Right lobe of liver (tissue), 6 donors: ENCODE results near the gene MYO3B. TPM values are rescaled to one million over a fixed set of nuclear protein-coding genes. Genes with fewer than 3 reads are reported as not detected.
A peak's percentile ranks its signal among the peaks of the same experiment; 100 is the strongest.

ENCODE experiments used
- ATAC-seq, 4 donors: fragments of 200-7000 bp; cut with Tn5 transposase; one replicate each; pipeline ENCODE4 v1.9.1; 2020; ENCODE audit warnings: mild to moderate bottlenecking in 4 of 4, moderate library complexity in 4 of 4
- DNase-seq, 3 donors: peaks; one replicate each; pipeline ENCODE4 v3.0.0-alpha.2; 2020
- H3K27ac ChIP-seq, 3 donors: fragments of 200-600 bp; one replicate each; pipeline ENCODE4 v1.8.0; 2022
- H3K27me3 ChIP-seq, 2 donors: fragments of 200-600 bp; one replicate each; pipeline ENCODE4 v1.8.0; 2022
- H3K36me3 ChIP-seq, 4 donors: fragments of 200-600 bp; sonication (generic) in 1 of 4; one replicate each; pipeline versions ENCODE4 v1.5.1 to v1.8.0; 2017 to 2022; ENCODE audit warnings: control low read depth in 1 of 4
- H3K4me1 ChIP-seq, 4 donors: fragments of 200-600 bp; sonication (generic) in 1 of 4; one replicate each; pipeline versions ENCODE4 v1.5.1 to v1.8.0; 2017 to 2022; ENCODE audit warnings: control low read depth in 1 of 4
- H3K4me3 ChIP-seq, 3 donors: fragments of 200-600 bp; one replicate each; pipeline ENCODE4 v1.8.0; 2022
- H3K9me3 ChIP-seq, 4 donors: fragments of 200-600 bp; sonication (generic) in 1 of 4; one replicate each; pipeline versions ENCODE4 v1.5.1 to v1.8.0; 2017 to 2022; ENCODE audit warnings: control low read depth in 1 of 4
- POLR2A ChIP-seq: fragments of 450-650 bp; IDR thresholded peaks from one replicate; pipeline ENCODE4 v1.6.1; 2017; ENCODE audit warnings: antibody characterized with exemption, mild to moderate bottlenecking
- WGBS: methylation state at CpG from one replicate; pipeline ENCODE4 v1.1.6; 2018; ENCODE audit warnings: low coverage, low lambda C conversion rate; ENCODE audit not compliant: insufficient coverage; ENCODE audit errors: missing lambda C conversion rate; 5-methylcytosine and 5-hydroxymethylcytosine counted together
- intact Hi-C, 2 donors: fragments of 100-400 bp; cut with DNase I; formaldehyde crosslinking; loops; one replicate each; pipeline versions ENCODE4 v1.11.2 to v1.14.1; 2022
- total RNA-seq, 6 experiments: library from RNA; depleted of rRNA in 2 of 6; stranded (reverse); fragments of >200 nt in 2 of 6; fragmentation: NEBNext Ultra II Directional in 3 of 6; extraction: Animal tissue kit (Norgen Biotek cat#: 25700) in 3 of 6; gene quantifications; one replicate each; pipeline versions ENCODE4 v1.1.0 to v1.2.4, GENCODE V29; 2016 to 2023
- TF ChIP-seq, protein P1 (sequence below), 4 donors: fragments of 200-600 bp in 3 of 4; fragments of 450-650 bp in 1 of 4; IDR thresholded peaks; one replicate each; pipeline versions ENCODE4 v1.5.1 to v1.8.0; 2016 to 2022; ENCODE audit warnings: antibody characterized with exemption in 4 of 4, mild to moderate bottlenecking in 2 of 4
- donor health status: DM: no; HTN: yes; CAD: no.
- donor health status: DM: no; HTN: no; CAD: no.
- donor health status: DM: no; HTN: no; CAD: no.
- donor health status: DM: no; HTN: yes; CAD: no.
- donor health status: DM: no; HTN: yes; CAD: no.

Gene MYO3B
- total RNA-seq, 6 experiments from 2014 or later, result 0.18 to 0.25 TPM; not detected in 4

DNA sequence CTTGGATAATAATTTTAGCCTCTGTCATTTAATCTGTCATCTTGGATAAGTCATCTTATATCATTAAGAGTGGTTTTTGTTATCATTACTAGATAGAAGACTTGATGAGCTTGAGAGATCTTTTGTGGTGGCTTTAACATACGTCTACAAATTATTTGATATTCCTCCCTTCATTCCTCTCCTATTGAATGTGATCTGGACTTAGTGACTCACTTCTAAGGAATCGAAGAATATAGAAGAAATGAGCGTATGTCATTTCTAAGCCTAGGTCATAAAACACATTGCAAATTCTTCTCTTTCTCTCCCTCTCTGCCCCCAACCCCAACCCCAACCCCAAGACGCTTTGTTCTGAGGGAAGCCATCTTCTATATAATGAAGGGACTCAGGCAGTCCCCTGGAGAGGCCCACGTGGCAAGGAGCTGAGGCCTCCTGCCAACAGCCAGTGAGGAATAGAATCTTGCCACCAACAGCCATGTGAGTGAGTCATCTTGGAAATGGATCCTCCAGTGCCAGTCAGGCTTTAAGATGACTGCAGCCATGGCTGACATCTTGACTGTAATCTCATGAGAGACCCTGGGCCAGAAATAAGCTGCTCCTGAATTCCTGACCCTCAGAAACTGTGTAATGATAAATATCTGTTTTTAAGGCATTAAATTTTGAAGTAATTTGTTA, 315.6 kb downstream of the MYO3B start:
- Histone ChIP-seq H3K9me3 (no peaks in the 10 kb centered on the region), H3K36me3 (no peaks in the 10 kb centered on the region), H3K27ac (no peak overlapping the region), H3K4me3 (no peak overlapping the region), H3K4me1 (no peaks in the 10 kb centered on the region), H3K27me3 (no peaks in the 10 kb centered on the region)
- intact Hi-C loops, result no loop called here
- no peak for ATAC-seq
- 66% methylated on average over 4 of the region's 5 CpGs for WGBS
- no peak for DNase-seq
- TF ChIP-seq, protein P1, sequence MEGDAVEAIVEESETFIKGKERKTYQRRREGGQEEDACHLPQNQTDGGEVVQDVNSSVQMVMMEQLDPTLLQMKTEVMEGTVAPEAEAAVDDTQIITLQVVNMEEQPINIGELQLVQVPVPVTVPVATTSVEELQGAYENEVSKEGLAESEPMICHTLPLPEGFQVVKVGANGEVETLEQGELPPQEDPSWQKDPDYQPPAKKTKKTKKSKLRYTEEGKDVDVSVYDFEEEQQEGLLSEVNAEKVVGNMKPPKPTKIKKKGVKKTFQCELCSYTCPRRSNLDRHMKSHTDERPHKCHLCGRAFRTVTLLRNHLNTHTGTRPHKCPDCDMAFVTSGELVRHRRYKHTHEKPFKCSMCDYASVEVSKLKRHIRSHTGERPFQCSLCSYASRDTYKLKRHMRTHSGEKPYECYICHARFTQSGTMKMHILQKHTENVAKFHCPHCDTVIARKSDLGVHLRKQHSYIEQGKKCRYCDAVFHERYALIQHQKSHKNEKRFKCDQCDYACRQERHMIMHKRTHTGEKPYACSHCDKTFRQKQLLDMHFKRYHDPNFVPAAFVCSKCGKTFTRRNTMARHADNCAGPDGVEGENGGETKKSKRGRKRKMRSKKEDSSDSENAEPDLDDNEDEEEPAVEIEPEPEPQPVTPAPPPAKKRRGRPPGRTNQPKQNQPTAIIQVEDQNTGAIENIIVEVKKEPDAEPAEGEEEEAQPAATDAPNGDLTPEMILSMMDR (IDR thresholded peaks at IDR 0.05), result no peak
- no peak for TF ChIP-seq POLR2A

GRCh38 chr2:170495896-170496295, 317.9 kb downstream of the MYO3B start:
- WGBS, result 25% methylated on average over 1 of the region's 1 CpG
- H3K27me3 ChIP-seq, result no peaks in the 10 kb centered on the region
- H3K36me3 ChIP-seq, result no peaks in the 10 kb centered on the region
- no peak overlapping the region for H3K27ac ChIP-seq
- no peaks in the 10 kb centered on the region for H3K4me1 ChIP-seq
- no peak for TF ChIP-seq POLR2A
- TF ChIP-seq, protein P1 (IDR thresholded peaks at IDR 0.05), result no peak
- intact Hi-C loops, result no loop called here
- ATAC-seq, result peak in 3 of 4 donors; percentile 38 to 62 (median 38)
- no peaks in the 10 kb centered on the region for H3K9me3 ChIP-seq
- no peak overlapping the region for H3K4me3 ChIP-seq
- no peak for DNase-seq

- Histone ChIP-seq H3K4me1 (no peaks in the 10 kb centered on the region), H3K36me3 (no peaks in the 10 kb centered on the region), H3K27me3 (no peaks in the 10 kb centered on the region), H3K9me3 (no peaks in the 10 kb centered on the region), H3K4me3 (no peak overlapping the region), H3K27ac (no peak overlapping the region)
- 37% methylated on average over 5 of the region's 5 CpGs for WGBS
- intact Hi-C loops, result no loop called here
- ATAC-seq, result no peak
- no peak for DNase-seq
- no peak for TF ChIP-seq POLR2A
- TF ChIP-seq, protein P1 (IDR thresholded peaks at IDR 0.05), result no peak
Observed at GRCh38 chr2:170498619-170499018, 320.7 kb downstream of the MYO3B start.

DNA sequence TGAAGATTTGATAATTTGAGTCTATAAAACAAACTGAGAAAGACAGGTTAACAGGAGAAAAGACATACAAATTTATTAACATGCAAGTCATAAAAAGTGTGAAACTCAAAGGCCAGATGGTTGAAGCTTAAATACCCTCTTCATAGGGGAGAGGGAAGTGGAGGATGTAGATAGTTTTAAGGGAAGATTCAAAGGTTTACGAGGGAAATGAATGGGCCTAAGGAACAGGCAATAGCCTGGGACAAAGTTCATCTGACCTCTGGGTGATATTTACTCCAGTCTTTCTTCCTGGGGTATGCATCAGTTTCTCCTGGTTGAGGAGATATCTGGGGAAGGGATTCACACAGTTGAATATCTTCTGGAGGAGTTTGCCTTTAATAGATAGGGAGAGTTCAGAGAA, 322.2 kb downstream of the MYO3B start:
- Histone ChIP-seq H3K4me1 (no peaks in the 10 kb centered on the region), H3K27ac (no peak overlapping the region), H3K9me3 (no peaks in the 10 kb centered on the region), H3K27me3 (no peaks in the 10 kb centered on the region), H3K36me3 (no peaks in the 10 kb centered on the region), H3K4me3 (no peak overlapping the region)
- no peak for ATAC-seq
- intact Hi-C loops, result no loop called here
- TF ChIP-seq POLR2A, result no peak
- TF ChIP-seq, protein P1 (IDR thresholded peaks at IDR 0.05), result no peak
- no peak for DNase-seq
- WGBS, result 76% methylated on average over 1 of the region's 1 CpG
